OCI-M2 (cell line): ENCODE results near the gene DNAJC8.

Experiments
- DNase-seq: peaks from one replicate; lab custom pipeline; 2025; ENCODE audit not compliant: unreplicated experiment; lab: John Stamatoyannopoulos, UW

Gene DNAJC8

GRCh38 chr1:28173980-28174297 lies 58.9 kb downstream of the DNAJC8 start:
- DNase-seq = no peak

- no peak for DNase-seq
Measured at GRCh38 chr1:28173151-28173979, 59.5 kb downstream of the DNAJC8 start.

- peak; percentile 57 for DNase-seq
Measured at GRCh38 chr1:28172713-28173150, 60.1 kb downstream of the DNAJC8 start.

- no peak for DNase-seq
Measured at GRCh38 chr1:28171246-28171645, 61.6 kb downstream of the DNAJC8 start.

GRCh38 chr1:28170001-28170596 lies 62.7 kb downstream of the DNAJC8 start:
- no peak for DNase-seq

GRCh38 chr1:28163496-28164161 lies 69.2 kb downstream of the DNAJC8 start:
- DNase-seq = no peak

- DNase-seq = no peak
Measured at GRCh38 chr1:28162151-28162550, 70.7 kb downstream of the DNAJC8 start.

GRCh38 chr1:28161751-28162150 lies 71.1 kb downstream of the DNAJC8 start:
- no peak for DNase-seq

- DNase-seq = no peak
Measured at GRCh38 chr1:28160782-28161266, 72.0 kb downstream of the DNAJC8 start.

- DNase-seq = no peak
Measured at GRCh38 chr1:28159680-28160079, 73.1 kb downstream of the DNAJC8 start.

GRCh38 chr1:28159243-28159642 lies 73.6 kb downstream of the DNAJC8 start:
- DNase-seq = no peak

GRCh38 chr1:28157894-28158293 lies 74.9 kb downstream of the DNAJC8 start:
- no peak for DNase-seq

GRCh38 chr1:28156821-28157220 lies 76.0 kb downstream of the DNAJC8 start:
- DNase-seq = no peak

GRCh38 chr1:28155628-28156027 lies 77.2 kb downstream of the DNAJC8 start:
- DNase-seq = no peak

GRCh38 chr1:28154078-28154594 lies 78.7 kb downstream of the DNAJC8 start:
- no peak for DNase-seq
